Tibial nerve (tissue), 4 donors: Measurements from ENCODE around the gene GSK3B. TPM values are rescaled to one million over a fixed set of nuclear protein-coding genes. Genes with fewer than 3 reads are reported as not detected.

Experiments
- DNase-seq, 2 donors: peaks; one replicate each; pipeline ENCODE4 v3.0.0-alpha.2; 2019; ENCODE audit warnings: low spot score in 2 of 2
- H3K27ac ChIP-seq, 4 donors: fragments of 200-600 bp; sonication (generic) in 3 of 4; one replicate each; pipeline ENCODE4 v1.5.1; 2017 to 2019; ENCODE audit warnings: mild to moderate bottlenecking in 1 of 4
- H3K27me3 ChIP-seq, 2 donors: fragments of 200-600 bp; sonication (generic) in 1 of 2; one replicate each; pipeline versions ENCODE4 v1.5.1 to v1.6.0; 2017 to 2019
- H3K36me3 ChIP-seq, 3 donors: fragments of 200-600 bp; sonication (generic); one replicate each; pipeline ENCODE4 v1.5.1; 2018 to 2019
- H3K4me1 ChIP-seq, 4 donors: fragments of 200-600 bp; sonication (generic) in 3 of 4; one replicate each; pipeline ENCODE4 v1.5.1; 2017 to 2019
- H3K4me3 ChIP-seq, 4 donors: fragments of 200-600 bp; sonication (generic) in 3 of 4; one replicate each; pipeline ENCODE4 v1.5.1; 2017 to 2019; ENCODE audit warnings: mild to moderate bottlenecking in 1 of 4, moderate library complexity in 1 of 4
- H3K9me3 ChIP-seq, 4 donors: fragments of 200-600 bp; sonication (generic) in 3 of 4; one replicate each; pipeline ENCODE4 v1.5.1; 2017 to 2019
- EP300 ChIP-seq, 2 donors: sonication (generic); formaldehyde crosslinking; IDR thresholded peaks; one replicate each; pipeline ENCODE4 v1.6.1; 2017; ENCODE audit warnings: antibody characterized with exemption in 2 of 2, mild to moderate bottlenecking in 1 of 2
- POLR2A ChIP-seq, 2 donors: fragments of 450-650 bp; IDR thresholded peaks; one replicate each; pipeline ENCODE4 v1.6.1; 2017; ENCODE audit warnings: antibody characterized with exemption in 2 of 2, mild to moderate bottlenecking in 2 of 2, moderate library complexity in 2 of 2
- WGBS, 2 donors: methylation state at CpG; one replicate each; pipeline ENCODE4 v1.1.5; 2018; 5-methylcytosine and 5-hydroxymethylcytosine counted together
- total RNA-seq, 4 donors: library from RNA; depleted of rRNA; stranded (reverse); fragments of >200 nt; gene quantifications; one replicate each; pipeline ENCODE4 v1.1.0, GENCODE V29; 2016
- TF ChIP-seq, protein P1 (sequence below), 5 experiments: fragments of 200-600 bp in 3 of 5; fragments of 450-650 bp in 2 of 5; sonication (generic) in 3 of 5; IDR thresholded peaks; one replicate each; pipeline ENCODE4 v1.5.1; 2016 to 2019; ENCODE audit warnings: antibody characterized with exemption in 5 of 5, mild to moderate bottlenecking in 3 of 5, moderate library complexity in 2 of 5

Gene GSK3B
- total RNA-seq, 4 donors from 2014 or later = 22.6 to 39.3 (median 28.5) TPM

DNA sequence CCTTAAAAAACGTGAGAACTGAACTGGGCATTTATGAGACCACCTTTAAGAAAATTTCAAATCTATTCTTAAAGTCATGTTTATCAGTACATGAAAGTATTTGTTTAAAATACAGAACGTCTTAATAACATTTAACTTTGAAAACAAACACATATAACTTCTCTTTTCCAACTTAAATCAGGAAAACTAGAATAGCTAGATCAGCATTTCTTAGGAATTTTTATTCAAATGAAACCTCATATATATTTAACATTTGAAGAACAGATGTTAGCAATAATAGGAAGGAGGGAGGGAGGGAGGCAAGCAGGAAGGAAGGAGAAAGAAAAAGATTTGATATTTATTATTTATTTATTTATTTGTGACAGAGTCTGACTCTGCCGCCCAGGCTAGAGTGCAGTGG, 192.2 kb downstream of the GSK3B start:
- H3K4me3 ChIP-seq = no peak overlapping the region
- no peak overlapping the region for H3K27ac ChIP-seq
- no peak for DNase-seq
- no peak for TF ChIP-seq POLR2A (IDR thresholded peaks at IDR 0.05)
- TF ChIP-seq, protein P1, sequence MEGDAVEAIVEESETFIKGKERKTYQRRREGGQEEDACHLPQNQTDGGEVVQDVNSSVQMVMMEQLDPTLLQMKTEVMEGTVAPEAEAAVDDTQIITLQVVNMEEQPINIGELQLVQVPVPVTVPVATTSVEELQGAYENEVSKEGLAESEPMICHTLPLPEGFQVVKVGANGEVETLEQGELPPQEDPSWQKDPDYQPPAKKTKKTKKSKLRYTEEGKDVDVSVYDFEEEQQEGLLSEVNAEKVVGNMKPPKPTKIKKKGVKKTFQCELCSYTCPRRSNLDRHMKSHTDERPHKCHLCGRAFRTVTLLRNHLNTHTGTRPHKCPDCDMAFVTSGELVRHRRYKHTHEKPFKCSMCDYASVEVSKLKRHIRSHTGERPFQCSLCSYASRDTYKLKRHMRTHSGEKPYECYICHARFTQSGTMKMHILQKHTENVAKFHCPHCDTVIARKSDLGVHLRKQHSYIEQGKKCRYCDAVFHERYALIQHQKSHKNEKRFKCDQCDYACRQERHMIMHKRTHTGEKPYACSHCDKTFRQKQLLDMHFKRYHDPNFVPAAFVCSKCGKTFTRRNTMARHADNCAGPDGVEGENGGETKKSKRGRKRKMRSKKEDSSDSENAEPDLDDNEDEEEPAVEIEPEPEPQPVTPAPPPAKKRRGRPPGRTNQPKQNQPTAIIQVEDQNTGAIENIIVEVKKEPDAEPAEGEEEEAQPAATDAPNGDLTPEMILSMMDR (IDR thresholded peaks at IDR 0.05) = no peak
- TF ChIP-seq EP300 (IDR thresholded peaks at IDR 0.05) = no peak
- no peaks in the 10 kb centered on the region for H3K27me3 ChIP-seq
- 72 to 74% methylated on average over 3 of the region's 3 CpGs for WGBS, 2 donors
- H3K4me1 ChIP-seq = peaks cover 0 to 5% (median 0%) of the 10 kb centered on the region in 4 donors
- peaks cover 0 to 12% (median 0%) of the 10 kb centered on the region in 3 donors for H3K36me3 ChIP-seq
- H3K9me3 ChIP-seq = no peaks in the 10 kb centered on the region

GRCh38 chr3:119901148-119901547, 193.1 kb downstream of the GSK3B start:
- no peak for DNase-seq
- Histone ChIP-seq H3K36me3 (peaks cover 0 to 12% (median 0%) of the 10 kb centered on the region in 3 donors), H3K27ac (no peak overlapping the region), H3K27me3 (no peaks in the 10 kb centered on the region), H3K4me1 (peaks cover 0 to 5% (median 0%) of the 10 kb centered on the region in 4 donors), H3K9me3 (no peaks in the 10 kb centered on the region), H3K4me3 (no peak overlapping the region)
- TF ChIP-seq POLR2A (IDR thresholded peaks at IDR 0.05) = no peak
- TF ChIP-seq EP300 (IDR thresholded peaks at IDR 0.05) = no peak
- 37 to 57% methylated on average over 1 of the region's 1 CpG for WGBS, 2 donors

GRCh38 chr3:119899192-119899511, 195.1 kb downstream of the GSK3B start:
- H3K36me3 ChIP-seq = peaks cover 0 to 13% (median 0%) of the 10 kb centered on the region in 3 donors
- peaks cover 0 to 5% (median 0%) of the 10 kb centered on the region in 4 donors for H3K4me1 ChIP-seq
- no peak for DNase-seq
- H3K9me3 ChIP-seq = no peaks in the 10 kb centered on the region
- no peaks in the 10 kb centered on the region for H3K27me3 ChIP-seq
- no peak overlapping the region for H3K27ac ChIP-seq
- H3K4me3 ChIP-seq = no peak overlapping the region
- TF ChIP-seq, protein P1 (IDR thresholded peaks at IDR 0.05) = no peak
- TF ChIP-seq POLR2A (IDR thresholded peaks at IDR 0.05) (no peak), EP300 (IDR thresholded peaks at IDR 0.05) (no peak)

DNA sequence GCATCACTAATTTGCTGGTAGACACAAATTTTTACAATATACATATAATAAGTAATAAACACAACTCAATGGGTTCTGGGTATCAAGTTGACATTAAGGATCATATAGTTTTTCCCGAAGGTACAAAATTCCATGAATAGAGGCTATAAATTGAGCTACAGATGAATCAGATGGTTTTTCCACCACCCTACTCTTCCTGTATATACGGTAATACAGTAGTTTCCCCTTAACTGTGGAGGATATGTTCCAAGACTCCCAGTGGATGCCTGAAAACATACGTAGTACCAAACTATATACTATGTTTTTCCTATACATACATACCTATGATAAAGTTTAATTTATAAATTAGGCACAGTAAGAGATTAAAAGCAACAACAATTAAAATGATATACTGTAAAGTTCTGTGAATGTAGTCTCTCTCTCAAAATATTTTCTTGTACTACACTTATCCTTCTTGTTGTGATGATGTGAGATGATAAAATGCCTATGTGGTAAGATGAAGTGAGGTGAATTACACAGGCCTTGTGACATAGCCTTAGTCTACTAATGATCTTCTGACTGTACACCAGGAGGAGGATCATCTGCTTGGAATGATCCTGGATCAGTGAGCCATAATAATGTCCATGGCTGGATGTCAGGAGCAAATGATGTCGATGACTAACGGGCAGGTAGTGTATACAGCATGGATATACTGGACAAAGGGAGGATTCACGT, 195.6 kb downstream of the GSK3B start:
- DNase-seq = no peak
- no peaks in the 10 kb centered on the region for H3K9me3 ChIP-seq
- peaks cover 0 to 5% (median 0%) of the 10 kb centered on the region in 4 donors for H3K4me1 ChIP-seq
- H3K27ac ChIP-seq = no peak overlapping the region
- 95% methylated on average over 6 of the region's 6 CpGs for WGBS, 2 donors
- no peak overlapping the region for H3K4me3 ChIP-seq
- peaks cover 0 to 12% (median 0%) of the 10 kb centered on the region in 3 donors for H3K36me3 ChIP-seq
- TF ChIP-seq EP300 (IDR thresholded peaks at IDR 0.05) (no peak), POLR2A (IDR thresholded peaks at IDR 0.05) (no peak)
- TF ChIP-seq, protein P1 (IDR thresholded peaks at IDR 0.05) = no peak
- H3K27me3 ChIP-seq = no peaks in the 10 kb centered on the region

DNA sequence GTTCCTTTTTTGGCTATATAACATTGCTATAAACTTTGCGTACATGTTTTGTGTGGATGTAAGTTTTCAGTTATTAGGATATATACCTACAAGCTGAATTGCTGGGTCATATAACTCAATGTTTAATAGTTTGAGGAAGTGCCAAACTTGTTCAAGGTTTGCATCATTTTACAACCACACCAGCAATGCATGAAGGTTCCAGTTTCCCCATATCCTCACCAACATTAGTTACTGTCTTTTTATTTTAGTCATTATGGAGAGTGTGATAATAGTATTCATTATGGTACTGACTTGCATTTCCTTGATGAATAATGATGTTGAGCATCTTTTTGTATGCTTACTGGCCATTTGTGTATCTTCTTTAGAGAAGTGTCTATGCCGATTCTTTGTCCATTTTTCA, 200.1 kb downstream of the GSK3B start:
- TF ChIP-seq, protein P1 (IDR thresholded peaks at IDR 0.05) = no peak
- TF ChIP-seq EP300 (IDR thresholded peaks at IDR 0.05) (no peak), POLR2A (IDR thresholded peaks at IDR 0.05) (no peak)
- 92 to 98% methylated on average over 2 of the region's 2 CpGs for WGBS, 2 donors
- H3K4me3 ChIP-seq = no peak overlapping the region

More for the DNA sequence above, 200.1 kb downstream of the GSK3B start:
- Histone ChIP-seq H3K27me3 (no peaks in the 10 kb centered on the region), H3K4me1 (peaks cover 0 to 9% (median 0%) of the 10 kb centered on the region in 4 donors), H3K36me3 (peaks cover 0 to 16% (median 0%) of the 10 kb centered on the region in 3 donors), H3K9me3 (peaks cover 0 to 2% (median 0%) of the 10 kb centered on the region in 4 donors), H3K27ac (no peak overlapping the region)
- DNase-seq = no peak
